ENCODE measurements around the gene SCG2.
A peak's percentile ranks its signal among the peaks of the same experiment; 100 is the strongest.

The SCG2 gene

GRCh38 chr2:223625652-223626051 lies 23.5 kb upstream of the SCG2 start (continued):
- TF ChIP-seq PRDM4 (tag by site-specific recombination; IDR thresholded peaks at IDR 0.05) = no peak
- no peak for TF ChIP-seq ZIC2 (tag by site-specific recombination; IDR thresholded peaks at IDR 0.05)
- no peak for TF ChIP-seq ZXDB (tag by site-specific recombination; IDR thresholded peaks at IDR 0.05)
- TF ChIP-seq ZNF768 (tag by site-specific recombination; IDR thresholded peaks at IDR 0.05) = no peak
- TF ChIP-seq ZBTB20 (tag by site-specific recombination; IDR thresholded peaks at IDR 0.05) = no peak
- TF ChIP-seq, protein P1, sequence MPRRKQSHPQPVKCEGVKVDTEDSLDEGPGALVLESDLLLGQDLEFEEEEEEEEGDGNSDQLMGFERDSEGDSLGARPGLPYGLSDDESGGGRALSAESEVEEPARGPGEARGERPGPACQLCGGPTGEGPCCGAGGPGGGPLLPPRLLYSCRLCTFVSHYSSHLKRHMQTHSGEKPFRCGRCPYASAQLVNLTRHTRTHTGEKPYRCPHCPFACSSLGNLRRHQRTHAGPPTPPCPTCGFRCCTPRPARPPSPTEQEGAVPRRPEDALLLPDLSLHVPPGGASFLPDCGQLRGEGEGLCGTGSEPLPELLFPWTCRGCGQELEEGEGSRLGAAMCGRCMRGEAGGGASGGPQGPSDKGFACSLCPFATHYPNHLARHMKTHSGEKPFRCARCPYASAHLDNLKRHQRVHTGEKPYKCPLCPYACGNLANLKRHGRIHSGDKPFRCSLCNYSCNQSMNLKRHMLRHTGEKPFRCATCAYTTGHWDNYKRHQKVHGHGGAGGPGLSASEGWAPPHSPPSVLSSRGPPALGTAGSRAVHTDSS (tag by site-specific recombination; IDR thresholded peaks at IDR 0.05) = no peak
- TF ChIP-seq ZSCAN4 (tag by site-specific recombination; IDR thresholded peaks at IDR 0.05) = no peak
- TF ChIP-seq ZNF76 (tag by site-specific recombination; IDR thresholded peaks at IDR 0.05; ENCODE audit: borderline replicate concordance, low read depth) = no peak
- no peak for TF ChIP-seq ZNF239 (tag by site-specific recombination; IDR thresholded peaks at IDR 0.05)
- no peak for TF ChIP-seq ZNF843 (tag by site-specific recombination; IDR thresholded peaks at IDR 0.05)

GRCh38 chr2:223621901-223622300 lies 19.7 kb upstream of the SCG2 start:
- peak; percentile 41; the same call in 1 of the 2 replicates for TF ChIP-seq TRIM28 (IDR thresholded peaks at IDR 0.05; ENCODE audit: borderline replicate concordance, low read length)
- no peak for TF ChIP-seq HOXC10 (CRISPR knock-in tag; IDR thresholded peaks at IDR 0.05)
- no peak overlapping the region for H3K27ac ChIP-seq (ENCODE audit: extremely low read depth, low read depth, low read length)
- H3K4me3 ChIP-seq (ENCODE audit: low read depth, low read length) = no peak overlapping the region
- H3K4me1 ChIP-seq (ENCODE audit: control insufficient read depth, insufficient read depth, low read length) = no peaks in the 10 kb centered on the region
- no peaks in the 10 kb centered on the region for H3K9me3 ChIP-seq (ENCODE audit: control insufficient read depth, insufficient read depth, low read depth, low read length)
- POLR2A ChIA-PET = no interaction called here
- CTCF ChIA-PET = no interaction called here
- no peaks in the 10 kb centered on the region for H3K36me3 ChIP-seq (ENCODE audit: control insufficient read depth in 2 of 2, insufficient read depth in 1 of 2, low read length in 2 of 2)

DNA sequence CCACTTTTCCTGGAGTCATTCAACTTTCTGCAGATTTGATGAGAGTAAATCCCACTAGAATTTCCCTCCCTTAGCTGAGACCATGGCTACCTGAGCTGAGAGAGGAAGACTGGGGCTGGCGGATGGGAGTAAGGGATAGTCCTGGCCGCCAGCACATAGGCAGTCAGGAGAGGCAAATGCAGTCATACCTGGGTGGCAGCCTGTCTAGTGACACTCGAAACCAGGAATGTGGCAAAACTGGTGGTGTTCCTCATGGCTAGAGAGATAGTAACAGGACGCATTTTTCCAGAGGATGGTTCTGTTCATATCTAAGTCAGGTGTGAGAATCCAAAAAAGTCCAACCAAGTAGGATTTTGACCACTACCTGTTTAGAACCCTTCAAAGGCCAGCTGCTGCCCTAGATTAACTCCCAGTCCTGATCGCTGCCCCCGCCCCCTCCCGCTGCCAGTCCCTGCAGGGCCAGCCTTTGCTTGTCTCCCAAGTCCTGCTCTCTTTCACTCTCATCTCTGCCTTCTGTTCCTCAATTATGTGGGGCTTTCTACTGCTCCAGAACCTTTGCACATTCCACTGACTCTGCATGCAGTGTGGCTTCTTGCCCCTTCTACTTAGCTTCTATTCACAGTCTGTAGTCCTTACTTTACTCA lies 17.4 kb upstream of the SCG2 start:
- Histone ChIP-seq H3K36me3 (ENCODE audit: control insufficient read depth in 2 of 2, insufficient read depth in 1 of 2, low read length in 2 of 2) (no peaks in the 10 kb centered on the region), H3K27ac (ENCODE audit: extremely low read depth, low read depth, low read length) (no peak overlapping the region), H3K4me1 (ENCODE audit: control insufficient read depth, insufficient read depth, low read length) (no peaks in the 10 kb centered on the region), H3K4me3 (ENCODE audit: low read depth, low read length) (no peak overlapping the region), H3K9me3 (ENCODE audit: control insufficient read depth, insufficient read depth, low read depth, low read length) (no peaks in the 10 kb centered on the region)
- CTCF ChIA-PET = interaction anchor here (0.6 to 1.1 kb wide), 3 partner anchors 55 to 155 kb away, joined by 4 to 5 read pairs (median 5); no protein-coding TSS in a partner anchor
- POLR2A ChIA-PET = no interaction called here
- no peak for TF ChIP-seq SP3 (tag by site-specific recombination; IDR thresholded peaks at IDR 0.05)
- no peak for TF ChIP-seq ZBTB1 (tag by site-specific recombination; IDR thresholded peaks at IDR 0.05)
- no peak for TF ChIP-seq OSR2 (tag by site-specific recombination; IDR thresholded peaks at IDR 0.05)
- TF ChIP-seq, protein P2, sequence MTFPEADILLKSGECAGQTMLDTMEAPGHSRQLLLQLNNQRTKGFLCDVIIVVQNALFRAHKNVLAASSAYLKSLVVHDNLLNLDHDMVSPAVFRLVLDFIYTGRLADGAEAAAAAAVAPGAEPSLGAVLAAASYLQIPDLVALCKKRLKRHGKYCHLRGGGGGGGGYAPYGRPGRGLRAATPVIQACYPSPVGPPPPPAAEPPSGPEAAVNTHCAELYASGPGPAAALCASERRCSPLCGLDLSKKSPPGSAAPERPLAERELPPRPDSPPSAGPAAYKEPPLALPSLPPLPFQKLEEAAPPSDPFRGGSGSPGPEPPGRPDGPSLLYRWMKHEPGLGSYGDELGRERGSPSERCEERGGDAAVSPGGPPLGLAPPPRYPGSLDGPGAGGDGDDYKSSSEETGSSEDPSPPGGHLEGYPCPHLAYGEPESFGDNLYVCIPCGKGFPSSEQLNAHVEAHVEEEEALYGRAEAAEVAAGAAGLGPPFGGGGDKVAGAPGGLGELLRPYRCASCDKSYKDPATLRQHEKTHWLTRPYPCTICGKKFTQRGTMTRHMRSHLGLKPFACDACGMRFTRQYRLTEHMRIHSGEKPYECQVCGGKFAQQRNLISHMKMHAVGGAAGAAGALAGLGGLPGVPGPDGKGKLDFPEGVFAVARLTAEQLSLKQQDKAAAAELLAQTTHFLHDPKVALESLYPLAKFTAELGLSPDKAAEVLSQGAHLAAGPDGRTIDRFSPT (tag by site-specific recombination; IDR thresholded peaks at IDR 0.05) = no peak
- TF ChIP-seq KLF16 (tag by site-specific recombination; IDR thresholded peaks at IDR 0.05) = no peak
- no peak for TF ChIP-seq ZNF426 (tag by site-specific recombination; IDR thresholded peaks at IDR 0.05)
- TF ChIP-seq, protein P3, sequence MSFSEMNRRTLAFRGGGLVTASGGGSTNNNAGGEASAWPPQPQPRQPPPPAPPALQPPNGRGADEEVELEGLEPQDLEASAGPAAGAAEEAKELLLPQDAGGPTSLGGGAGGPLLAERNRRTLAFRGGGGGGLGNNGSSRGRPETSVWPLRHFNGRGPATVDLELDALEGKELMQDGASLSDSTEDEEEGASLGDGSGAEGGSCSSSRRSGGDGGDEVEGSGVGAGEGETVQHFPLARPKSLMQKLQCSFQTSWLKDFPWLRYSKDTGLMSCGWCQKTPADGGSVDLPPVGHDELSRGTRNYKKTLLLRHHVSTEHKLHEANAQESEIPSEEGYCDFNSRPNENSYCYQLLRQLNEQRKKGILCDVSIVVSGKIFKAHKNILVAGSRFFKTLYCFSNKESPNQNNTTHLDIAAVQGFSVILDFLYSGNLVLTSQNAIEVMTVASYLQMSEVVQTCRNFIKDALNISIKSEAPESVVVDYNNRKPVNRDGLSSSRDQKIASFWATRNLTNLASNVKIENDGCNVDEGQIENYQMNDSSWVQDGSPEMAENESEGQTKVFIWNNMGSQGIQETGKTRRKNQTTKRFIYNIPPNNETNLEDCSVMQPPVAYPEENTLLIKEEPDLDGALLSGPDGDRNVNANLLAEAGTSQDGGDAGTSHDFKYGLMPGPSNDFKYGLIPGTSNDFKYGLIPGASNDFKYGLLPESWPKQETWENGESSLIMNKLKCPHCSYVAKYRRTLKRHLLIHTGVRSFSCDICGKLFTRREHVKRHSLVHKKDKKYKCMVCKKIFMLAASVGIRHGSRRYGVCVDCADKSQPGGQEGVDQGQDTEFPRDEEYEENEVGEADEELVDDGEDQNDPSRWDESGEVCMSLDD (tag by site-specific recombination; IDR thresholded peaks at IDR 0.05) = no peak
- no peak for TF ChIP-seq TRIM28 (IDR thresholded peaks at IDR 0.05; ENCODE audit: borderline replicate concordance, low read length)
- TF ChIP-seq PATZ1 (tag by site-specific recombination; IDR thresholded peaks at IDR 0.05) = no peak
- TF ChIP-seq ZNF416 (tag by site-specific recombination; IDR thresholded peaks at IDR 0.05) = no peak

Measured in HEK293 (cell line).